HEK293T (cell line): ENCODE data around the gene PPP2R3A.

Source experiments
- ARNT ChIP-seq: fragments of 450-650 bp; IDR thresholded peaks from 2 replicates; pipeline ENCODE4 v1.6.1; 2017; ENCODE audit warnings: mild to moderate bottlenecking
- BHLHE40 ChIP-seq: fragments of 450-650 bp; IDR thresholded peaks from 2 replicates; pipeline ENCODE4 v1.6.1; 2016; ENCODE audit warnings: mild to moderate bottlenecking, moderate library complexity, borderline replicate concordance
- FOXA1 ChIP-seq: fragments of 450-650 bp; IDR thresholded peaks from 2 replicates; pipeline ENCODE4 v1.6.1; 2016; ENCODE audit warnings: mild to moderate bottlenecking

- TF ChIP-seq BHLHE40 (no peak), FOXA1 (no peak), ARNT (no peak)
Measured at GRCh38 chr3:136141891-136142290, 176.4 kb downstream of the PPP2R3A start.
